MM.1S (cell line): ENCODE results near the gene WIZ.

Experiments used
- EZH2 ChIP-seq: fragments of 300-600 bp; sonication (generic); optimal IDR thresholded peaks from 2 replicates; pipeline ENCODE3; 2017; ENCODE audit warnings: low read depth, mild to moderate bottlenecking, antibody characterized with exemption, low read length, mixed read lengths
- TF ChIP-seq, protein P1 (sequence below): fragments of 300-600 bp; sonication (generic); IDR thresholded peaks from 2 replicates; pipeline ENCODE4 v1.5.1; 2016; ENCODE audit warnings: antibody characterized with exemption, low read length, mixed read lengths

DNA sequence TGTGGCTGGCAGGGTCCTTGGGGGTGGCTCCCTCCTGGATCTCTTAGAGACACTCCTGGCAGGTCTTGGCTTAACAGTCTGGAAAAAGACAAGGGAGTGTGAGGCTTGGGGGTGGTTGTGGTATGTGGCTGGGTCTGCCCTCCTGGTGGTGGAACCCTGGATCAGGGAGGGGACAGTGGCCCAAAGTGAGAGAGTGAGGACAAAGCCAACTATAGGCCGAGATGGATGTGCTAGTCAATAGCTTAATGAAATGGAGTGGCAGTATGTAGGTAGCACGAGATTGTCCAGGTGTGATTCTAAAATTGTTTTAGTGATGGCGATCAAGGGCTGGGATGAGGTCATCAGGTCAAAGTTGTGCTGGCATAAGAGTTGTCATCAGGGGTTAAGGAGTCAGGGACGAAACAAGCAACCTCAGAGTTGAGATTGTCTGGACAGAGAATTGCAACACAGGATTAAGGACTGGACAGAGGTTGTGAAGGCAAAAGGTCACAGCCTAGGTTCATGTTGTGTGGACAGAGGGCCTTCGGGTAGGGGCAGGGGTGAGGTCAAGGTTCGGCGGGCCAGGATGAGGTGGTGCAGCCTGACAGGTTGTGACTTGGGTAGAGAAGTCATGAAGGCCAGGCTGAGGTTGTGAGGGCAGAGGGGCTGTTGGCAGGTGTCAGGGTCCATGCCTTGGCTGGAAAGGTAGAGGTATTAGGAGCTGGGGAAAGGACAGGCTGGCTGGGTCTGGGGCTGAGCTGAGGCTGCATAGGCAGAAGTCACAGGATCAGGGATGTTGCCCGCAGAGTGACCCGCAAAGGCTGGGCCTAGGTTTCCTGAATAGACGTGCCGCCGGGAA, 19.1 kb upstream of the WIZ start:
- TF ChIP-seq, protein P1, sequence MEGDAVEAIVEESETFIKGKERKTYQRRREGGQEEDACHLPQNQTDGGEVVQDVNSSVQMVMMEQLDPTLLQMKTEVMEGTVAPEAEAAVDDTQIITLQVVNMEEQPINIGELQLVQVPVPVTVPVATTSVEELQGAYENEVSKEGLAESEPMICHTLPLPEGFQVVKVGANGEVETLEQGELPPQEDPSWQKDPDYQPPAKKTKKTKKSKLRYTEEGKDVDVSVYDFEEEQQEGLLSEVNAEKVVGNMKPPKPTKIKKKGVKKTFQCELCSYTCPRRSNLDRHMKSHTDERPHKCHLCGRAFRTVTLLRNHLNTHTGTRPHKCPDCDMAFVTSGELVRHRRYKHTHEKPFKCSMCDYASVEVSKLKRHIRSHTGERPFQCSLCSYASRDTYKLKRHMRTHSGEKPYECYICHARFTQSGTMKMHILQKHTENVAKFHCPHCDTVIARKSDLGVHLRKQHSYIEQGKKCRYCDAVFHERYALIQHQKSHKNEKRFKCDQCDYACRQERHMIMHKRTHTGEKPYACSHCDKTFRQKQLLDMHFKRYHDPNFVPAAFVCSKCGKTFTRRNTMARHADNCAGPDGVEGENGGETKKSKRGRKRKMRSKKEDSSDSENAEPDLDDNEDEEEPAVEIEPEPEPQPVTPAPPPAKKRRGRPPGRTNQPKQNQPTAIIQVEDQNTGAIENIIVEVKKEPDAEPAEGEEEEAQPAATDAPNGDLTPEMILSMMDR, result no peak
- no peak for TF ChIP-seq EZH2
